AG09309 (cell line): ENCODE results near the gene CUL2.

Experiments used
- DNase-seq: peaks from one replicate; pipeline ENCODE4 v3.0.0-alpha.2; 2010; ENCODE audit warnings: low read depth
- H3K4me3 ChIP-seq: 2 replicates; pipeline ENCODE4 v1.5.1; 2011; ENCODE audit warnings: mild to moderate bottlenecking, low read depth, low read length, moderate library complexity; ENCODE audit not compliant: control insufficient read depth
- TF ChIP-seq, protein P1 (sequence below): IDR thresholded peaks from 2 replicates; pipeline ENCODE4 v1.5.1; 2011; ENCODE audit warnings: mild to moderate bottlenecking, low read depth, low read length, inconsistent platforms; ENCODE audit not compliant: insufficient read depth, control insufficient read depth; ENCODE audit errors: missing control alignments

The CUL2 gene

DNA sequence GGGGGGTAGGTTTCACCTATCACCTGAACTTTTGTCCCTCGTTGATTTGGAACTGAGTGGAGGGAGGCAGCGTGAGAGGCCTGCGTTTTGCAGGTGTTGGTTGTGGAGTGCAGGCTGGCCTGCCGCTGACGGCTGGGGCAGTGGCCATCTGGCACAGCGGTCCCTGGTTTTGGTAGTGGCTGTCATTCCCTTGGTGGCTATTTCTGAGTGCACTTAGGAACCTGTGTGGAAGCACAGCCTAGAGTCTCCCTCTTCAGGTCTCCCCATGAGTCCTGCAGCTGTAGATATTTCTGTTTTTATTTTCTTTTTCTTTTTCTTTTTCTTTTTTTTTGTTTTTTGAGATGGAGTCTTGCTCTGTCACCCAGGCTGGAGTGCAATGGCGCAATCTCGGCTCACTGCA, 129.2 kb downstream of the CUL2 start:
- H3K4me3 ChIP-seq = no peak overlapping the region
- TF ChIP-seq, protein P1, sequence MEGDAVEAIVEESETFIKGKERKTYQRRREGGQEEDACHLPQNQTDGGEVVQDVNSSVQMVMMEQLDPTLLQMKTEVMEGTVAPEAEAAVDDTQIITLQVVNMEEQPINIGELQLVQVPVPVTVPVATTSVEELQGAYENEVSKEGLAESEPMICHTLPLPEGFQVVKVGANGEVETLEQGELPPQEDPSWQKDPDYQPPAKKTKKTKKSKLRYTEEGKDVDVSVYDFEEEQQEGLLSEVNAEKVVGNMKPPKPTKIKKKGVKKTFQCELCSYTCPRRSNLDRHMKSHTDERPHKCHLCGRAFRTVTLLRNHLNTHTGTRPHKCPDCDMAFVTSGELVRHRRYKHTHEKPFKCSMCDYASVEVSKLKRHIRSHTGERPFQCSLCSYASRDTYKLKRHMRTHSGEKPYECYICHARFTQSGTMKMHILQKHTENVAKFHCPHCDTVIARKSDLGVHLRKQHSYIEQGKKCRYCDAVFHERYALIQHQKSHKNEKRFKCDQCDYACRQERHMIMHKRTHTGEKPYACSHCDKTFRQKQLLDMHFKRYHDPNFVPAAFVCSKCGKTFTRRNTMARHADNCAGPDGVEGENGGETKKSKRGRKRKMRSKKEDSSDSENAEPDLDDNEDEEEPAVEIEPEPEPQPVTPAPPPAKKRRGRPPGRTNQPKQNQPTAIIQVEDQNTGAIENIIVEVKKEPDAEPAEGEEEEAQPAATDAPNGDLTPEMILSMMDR = peak; percentile 48
- no peak for DNase-seq

DNA sequence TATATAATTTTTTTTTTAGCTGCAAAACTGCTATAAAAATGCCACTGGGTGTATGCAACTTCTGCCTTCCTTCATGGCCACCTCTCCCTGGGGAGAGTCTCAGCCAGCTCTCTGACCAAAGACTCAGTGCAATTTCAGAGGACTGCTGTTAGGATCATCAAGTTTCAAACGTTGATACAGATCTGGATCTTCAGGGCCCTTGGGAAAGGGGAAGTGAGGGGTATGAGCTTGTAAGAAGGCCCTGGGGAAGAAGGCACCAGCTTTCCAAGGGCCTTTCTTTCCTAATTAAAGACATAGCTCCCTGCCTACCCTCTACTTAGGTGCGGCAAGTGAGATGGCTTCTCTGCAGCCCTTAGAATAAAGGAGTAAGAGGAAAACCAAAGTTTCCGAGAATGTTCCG, 130.4 kb downstream of the CUL2 start:
- TF ChIP-seq, protein P1 = no peak
- DNase-seq = no peak
- no peak overlapping the region for H3K4me3 ChIP-seq

DNA sequence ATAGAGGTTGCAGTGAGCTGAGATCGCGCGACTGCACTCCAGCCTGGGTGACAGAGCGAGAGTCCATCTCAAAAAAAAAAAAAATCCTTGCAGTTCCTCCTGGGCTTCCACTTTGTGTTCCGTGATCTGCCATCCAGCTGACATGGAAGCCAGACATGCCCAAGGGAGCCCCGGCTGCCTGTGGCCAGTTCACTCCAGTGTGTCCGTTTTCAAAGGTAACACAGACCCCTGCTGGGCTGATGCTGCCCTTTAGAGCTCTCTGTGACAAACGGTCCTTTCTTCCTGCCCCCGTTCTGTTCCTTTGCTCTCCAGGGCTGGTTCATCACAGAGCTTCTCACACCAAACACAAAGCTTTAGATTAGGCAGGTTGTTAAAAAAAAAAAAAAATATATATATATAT, 130.8 kb downstream of the CUL2 start:
- no peak for DNase-seq
- H3K4me3 ChIP-seq = no peak overlapping the region
- TF ChIP-seq, protein P1 = no peak
